ENCODE measurements around the gene KHDRBS2.

The KHDRBS2 gene

GRCh38 chr6:62174548-62174947, 111.5 kb downstream of the KHDRBS2 start:
- no peak for DNase-seq

DNA sequence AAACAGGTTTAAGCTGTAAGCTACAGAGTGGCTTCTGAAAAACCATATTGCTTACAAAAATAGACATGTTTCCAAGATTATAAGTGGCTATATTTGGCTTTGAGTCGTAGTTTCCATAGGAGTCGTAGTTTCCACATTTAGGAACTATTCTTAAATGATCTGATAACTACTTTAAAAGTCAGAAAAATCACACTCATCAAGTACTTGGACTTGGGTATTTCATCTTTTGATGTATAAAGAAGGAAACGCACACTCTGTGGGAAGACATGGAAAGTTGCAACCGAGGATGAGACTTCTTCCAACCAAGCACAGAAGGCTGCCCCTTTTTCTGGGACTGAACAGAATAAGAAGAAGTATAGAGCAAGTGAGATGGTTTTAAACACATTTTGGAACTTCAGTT, 118.3 kb downstream of the KHDRBS2 start:
- no peak for DNase-seq

- no peak for DNase-seq
These were observed 123.2 kb downstream of the KHDRBS2 start for GRCh38 chr6:62162858-62163257.

- DNase-seq = no peak
These were observed 133.2 kb downstream of the KHDRBS2 start for GRCh38 chr6:62152796-62153195.

GRCh38 chr6:62150048-62150663, 135.9 kb downstream of the KHDRBS2 start:
- no peak for DNase-seq

DNA sequence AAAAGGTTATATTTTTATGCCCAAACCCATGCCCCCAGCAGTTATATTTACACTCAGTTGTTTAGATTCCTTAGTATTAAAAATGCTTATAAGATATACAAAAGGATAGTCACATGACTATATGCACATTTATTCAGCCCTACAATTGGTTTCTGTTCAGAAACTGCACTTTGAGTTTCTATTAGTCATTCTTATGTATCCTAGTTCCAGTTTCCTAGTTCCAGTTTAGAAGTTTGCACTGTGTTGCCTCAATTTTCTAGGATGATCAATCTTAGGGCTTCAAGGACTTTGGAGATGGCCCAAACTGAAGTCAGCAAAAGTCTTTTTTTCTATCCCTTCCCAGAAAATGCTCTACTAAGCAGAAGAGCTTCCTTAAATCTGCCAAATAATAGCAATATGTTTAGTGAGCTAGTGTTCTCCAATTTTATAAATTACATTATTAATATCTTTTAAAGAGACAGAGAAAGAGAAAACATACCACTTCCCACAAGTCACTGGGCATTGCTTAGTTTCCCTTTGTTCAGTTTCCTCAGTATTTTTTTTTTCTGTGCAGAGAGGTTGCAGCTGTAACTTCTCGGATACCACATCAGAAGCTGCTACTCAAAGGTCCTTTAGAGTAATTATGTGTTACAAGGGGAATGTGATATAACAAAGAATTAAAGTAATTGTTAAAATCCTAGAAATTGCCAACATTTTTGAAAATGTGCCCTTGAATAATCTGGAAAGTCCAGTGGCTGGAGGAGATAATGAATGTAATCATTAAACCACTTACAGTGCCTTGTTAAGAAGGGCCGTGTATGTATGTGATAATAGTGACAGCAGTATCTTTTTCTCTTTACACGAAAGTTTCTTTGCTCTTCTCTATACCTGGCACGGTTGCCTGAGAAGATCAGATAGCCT, 138.8 kb downstream of the KHDRBS2 start:
- no peak for DNase-seq

- no peak for DNase-seq
These were observed 156.9 kb downstream of the KHDRBS2 start for GRCh38 chr6:62129127-62129526.

- DNase-seq = no peak
These were observed 166.6 kb downstream of the KHDRBS2 start for GRCh38 chr6:62119401-62119800.

DNA sequence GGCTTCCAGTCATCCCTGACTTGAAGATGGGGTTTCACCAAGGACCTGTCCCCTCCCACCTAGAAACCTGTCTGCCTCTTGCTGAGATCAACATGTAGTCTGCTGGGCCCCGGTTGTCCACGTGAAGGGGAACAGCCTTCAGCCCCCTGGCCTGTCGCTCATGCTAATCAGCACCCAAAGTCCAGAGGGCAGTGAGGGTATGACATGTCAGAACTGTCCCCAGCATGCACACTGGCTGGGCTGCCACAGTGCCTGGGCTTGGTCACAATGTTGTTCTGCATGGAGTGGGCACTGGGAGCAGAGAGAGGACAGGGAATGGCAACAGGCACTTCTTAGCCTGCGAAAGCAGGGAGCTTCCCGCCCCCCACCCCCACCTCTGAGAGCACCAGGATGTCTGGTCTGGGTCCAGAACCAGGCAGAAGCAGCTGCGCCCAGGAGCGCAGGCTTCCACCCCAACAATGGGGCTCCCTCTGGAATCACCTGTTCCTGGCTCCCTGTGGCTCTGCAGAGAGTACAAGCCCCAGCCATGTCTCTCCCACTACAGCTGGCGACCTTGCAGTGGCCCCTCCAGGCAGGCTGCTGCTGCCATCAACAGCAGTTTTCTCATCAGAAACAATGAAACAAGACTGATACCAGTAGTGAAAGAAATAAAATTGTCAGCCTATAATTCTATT, 182.7 kb downstream of the KHDRBS2 start:
- DNase-seq = no peak

DNA sequence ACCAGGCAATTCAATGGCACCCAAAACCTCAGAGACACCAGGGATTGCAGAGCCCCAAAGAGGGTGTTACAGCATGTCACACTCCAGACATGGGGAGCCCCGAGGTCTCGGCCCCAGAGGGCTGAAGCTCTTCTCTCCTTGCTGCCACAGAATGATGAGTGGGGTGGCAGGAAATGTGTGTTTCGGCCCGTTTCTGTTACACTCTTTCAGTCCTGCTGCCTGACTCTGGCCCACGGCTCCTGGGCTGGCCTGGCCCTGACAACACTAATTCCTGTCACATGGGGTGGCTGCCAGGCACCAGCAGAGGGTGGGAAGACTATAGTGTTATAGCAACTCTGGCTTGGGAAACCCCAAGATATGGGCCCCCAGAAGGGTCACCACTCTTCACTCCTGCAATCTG, 183.6 kb downstream of the KHDRBS2 start:
- no peak for DNase-seq

- no peak for DNase-seq
These were observed 195.4 kb downstream of the KHDRBS2 start for GRCh38 chr6:62090442-62091229.

GRCh38 chr6:62089781-62090180, 196.2 kb downstream of the KHDRBS2 start:
- no peak for DNase-seq

- no peak for DNase-seq
These were observed 200.0 kb downstream of the KHDRBS2 start for GRCh38 chr6:62086047-62086446.

GRCh38 chr6:62075869-62076268, 210.2 kb downstream of the KHDRBS2 start:
- DNase-seq = no peak

DNA sequence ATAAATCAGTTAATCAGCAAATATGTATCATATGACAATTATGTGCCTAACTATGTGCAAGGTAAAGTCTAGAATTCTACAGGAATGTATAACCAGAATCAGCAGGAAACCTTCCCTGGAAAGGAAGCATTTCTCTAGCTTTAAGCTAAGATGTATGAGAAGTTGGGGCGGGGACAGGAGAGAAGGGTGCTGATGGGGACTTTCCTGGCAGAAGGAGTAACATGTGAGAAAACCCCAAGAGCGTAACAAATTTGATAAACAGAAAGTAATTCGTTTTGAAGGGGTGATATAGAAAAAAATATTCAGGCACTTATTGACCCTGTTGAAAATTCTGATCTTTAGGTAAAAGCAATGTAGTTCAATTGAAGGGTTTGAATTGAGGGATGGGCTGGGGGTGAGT, 226.1 kb downstream of the KHDRBS2 start:
- no peak for DNase-seq

DNA sequence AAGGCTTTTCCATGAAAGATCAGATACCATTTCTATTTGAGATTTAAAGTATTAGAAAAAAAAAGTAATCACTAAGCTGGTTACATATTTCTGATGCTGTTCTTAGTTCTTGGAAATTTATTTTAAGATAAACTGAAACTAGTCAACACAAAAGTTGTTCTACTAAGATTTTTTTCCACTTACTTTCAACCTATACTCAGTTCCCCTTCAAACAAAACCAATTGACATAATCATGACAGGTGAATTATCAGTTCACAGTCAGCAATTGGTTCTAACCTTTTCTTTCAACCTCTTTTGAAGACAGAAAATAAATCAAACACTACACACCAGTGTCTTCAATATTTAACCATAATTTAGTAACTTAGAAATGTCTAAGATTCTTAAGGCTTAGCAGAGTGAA, 228.7 kb downstream of the KHDRBS2 start:
- no peak for DNase-seq

GRCh38 chr6:62045502-62045901, 240.5 kb downstream of the KHDRBS2 start:
- DNase-seq = no peak

- DNase-seq = no peak
These were observed 242.9 kb downstream of the KHDRBS2 start for GRCh38 chr6:62043084-62043483.

DNA sequence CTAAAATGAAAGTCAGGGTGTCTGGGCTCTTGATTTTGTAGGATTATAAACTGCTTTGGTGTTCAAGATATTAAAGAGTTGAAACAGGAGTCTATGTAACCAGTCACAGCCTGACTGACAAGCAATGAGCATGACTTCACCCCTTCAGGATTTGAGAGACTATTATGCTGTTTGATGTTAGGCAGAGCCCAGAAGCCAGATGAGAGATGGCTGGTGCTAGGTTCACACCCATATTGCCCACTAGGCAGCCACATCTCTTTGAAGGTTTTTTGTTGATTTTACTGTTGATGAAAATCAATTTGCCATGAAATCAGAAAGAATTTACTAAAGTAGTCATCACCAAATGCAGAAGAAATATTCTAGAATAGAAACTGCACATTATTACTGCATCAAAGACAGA, 243.6 kb downstream of the KHDRBS2 start:
- DNase-seq = no peak

- no peak for DNase-seq
These were observed 246.4 kb downstream of the KHDRBS2 start for GRCh38 chr6:62039605-62040004.

GRCh38 chr6:62037445-62037844, 248.6 kb downstream of the KHDRBS2 start:
- no peak for DNase-seq

DNA sequence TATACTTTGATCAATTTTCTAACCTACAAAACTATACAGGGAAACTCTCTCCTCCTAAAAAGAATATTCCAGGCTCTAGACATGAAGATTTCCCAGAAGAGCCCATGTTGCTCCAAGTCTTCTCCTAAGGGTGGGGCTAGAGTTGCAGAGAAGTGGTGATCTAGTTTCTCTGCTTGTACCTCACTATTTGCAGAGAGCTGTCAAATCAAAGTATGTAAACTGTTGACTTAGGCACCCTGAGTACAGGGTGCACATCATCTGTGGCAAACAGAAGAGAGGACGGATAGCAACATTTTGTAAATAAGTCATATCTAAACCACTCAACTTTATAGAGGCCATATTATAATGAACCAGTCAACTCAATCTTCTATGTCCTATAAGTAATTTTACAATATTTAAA, 250.1 kb downstream of the KHDRBS2 start:
- DNase-seq = no peak

DNA sequence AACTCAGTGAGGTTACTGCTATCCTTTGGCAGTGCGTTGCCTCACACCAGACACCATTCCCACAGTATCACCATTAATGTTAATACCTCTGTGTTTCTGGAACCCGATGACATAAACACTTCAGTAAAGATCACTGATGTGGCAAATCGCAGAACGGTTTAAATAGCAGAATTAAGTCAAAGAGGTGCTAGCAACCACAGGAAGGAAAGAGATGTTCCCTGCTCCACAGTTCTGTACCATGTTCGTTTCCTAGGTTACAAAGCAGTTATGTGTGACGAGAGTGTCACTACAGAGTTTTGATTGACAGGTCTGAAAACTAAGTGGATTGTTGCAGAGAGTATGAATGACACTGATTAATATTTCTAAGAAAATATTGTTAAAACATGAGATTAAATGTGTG, 272.3 kb downstream of the KHDRBS2 start:
- DNase-seq = no peak

Data from NCI-H510A (cell line).